ENCODE results near the gene KCNJ6. TPM values are rescaled to one million over a fixed set of nuclear protein-coding genes. Genes with fewer than 3 reads are reported as not detected.

Gene KCNJ6
- total RNA-seq, 2 experiments from 2014 or later = not detected

DNA sequence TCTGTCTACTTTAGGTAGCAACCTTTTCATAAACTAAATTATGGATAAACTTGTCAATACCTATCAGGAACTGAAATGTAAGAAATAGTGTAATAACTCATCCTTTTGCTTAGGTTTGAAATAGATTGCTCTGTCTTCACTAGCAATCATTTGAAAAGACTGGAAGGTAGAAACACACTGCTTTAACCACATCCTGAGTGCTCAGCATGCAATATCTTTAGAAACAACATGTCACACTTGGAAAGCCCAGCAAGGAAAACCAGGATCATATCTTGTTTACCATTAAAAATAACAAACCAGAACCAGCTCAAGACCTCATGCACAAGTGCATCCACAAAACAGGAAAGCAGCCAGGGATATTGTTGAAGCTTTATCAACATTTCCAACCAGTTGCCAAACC lies 3.6 kb downstream of the KCNJ6 start:
- H3K9me2 ChIP-seq (ENCODE audit: insufficient read depth, low read length) = no peaks in the 10 kb centered on the region
- no peak overlapping the region for H3K4me2 ChIP-seq (ENCODE audit: low read length)
- H3K4me3 ChIP-seq (ENCODE audit: low read depth, low read length, poor library complexity, severe bottlenecking) = no peak overlapping the region
- H3K4me1 ChIP-seq (ENCODE audit: insufficient read depth, low read length, poor library complexity, severe bottlenecking) = no peaks in the 10 kb centered on the region
- no peak overlapping the region for H2AFZ ChIP-seq (ENCODE audit: low read length)
- no peaks in the 10 kb centered on the region for H3K9me3 ChIP-seq (ENCODE audit: low read length)
- DNase-seq (ENCODE audit: low spot score) = no peak
- no peaks in the 10 kb centered on the region for H3K79me2 ChIP-seq (ENCODE audit: insufficient read depth, low read depth, low read length)
- TF ChIP-seq, protein P1, sequence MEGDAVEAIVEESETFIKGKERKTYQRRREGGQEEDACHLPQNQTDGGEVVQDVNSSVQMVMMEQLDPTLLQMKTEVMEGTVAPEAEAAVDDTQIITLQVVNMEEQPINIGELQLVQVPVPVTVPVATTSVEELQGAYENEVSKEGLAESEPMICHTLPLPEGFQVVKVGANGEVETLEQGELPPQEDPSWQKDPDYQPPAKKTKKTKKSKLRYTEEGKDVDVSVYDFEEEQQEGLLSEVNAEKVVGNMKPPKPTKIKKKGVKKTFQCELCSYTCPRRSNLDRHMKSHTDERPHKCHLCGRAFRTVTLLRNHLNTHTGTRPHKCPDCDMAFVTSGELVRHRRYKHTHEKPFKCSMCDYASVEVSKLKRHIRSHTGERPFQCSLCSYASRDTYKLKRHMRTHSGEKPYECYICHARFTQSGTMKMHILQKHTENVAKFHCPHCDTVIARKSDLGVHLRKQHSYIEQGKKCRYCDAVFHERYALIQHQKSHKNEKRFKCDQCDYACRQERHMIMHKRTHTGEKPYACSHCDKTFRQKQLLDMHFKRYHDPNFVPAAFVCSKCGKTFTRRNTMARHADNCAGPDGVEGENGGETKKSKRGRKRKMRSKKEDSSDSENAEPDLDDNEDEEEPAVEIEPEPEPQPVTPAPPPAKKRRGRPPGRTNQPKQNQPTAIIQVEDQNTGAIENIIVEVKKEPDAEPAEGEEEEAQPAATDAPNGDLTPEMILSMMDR (conservative IDR thresholded peaks at IDR 0.05; ENCODE audit: low read length) = no peak
- no peak for TF ChIP-seq EZH2phosphoT487 (IDR thresholded peaks at IDR 0.05; ENCODE audit: borderline replicate concordance, low read depth, low read length)
- intact Hi-C loops (cut with micrococcal nuclease; ENCODE audit: unreplicated experiment) = no loop called here
- CTCF ChIA-PET (ENCODE audit: unreplicated experiment) = no interaction called here
- BruUV-seq (replicated peaks) = no TSS peak
- no peak overlapping the region for H3K27ac ChIP-seq (ENCODE audit: low read depth, low read length, poor library complexity, severe bottlenecking)
- POLR2A ChIA-PET = no interaction called here
- H4K20me1 ChIP-seq (ENCODE audit: insufficient read depth, low read length) = no peaks in the 10 kb centered on the region
- H3K36me3 ChIP-seq (ENCODE audit: insufficient read depth, low read length) = no peaks in the 10 kb centered on the region

DNA sequence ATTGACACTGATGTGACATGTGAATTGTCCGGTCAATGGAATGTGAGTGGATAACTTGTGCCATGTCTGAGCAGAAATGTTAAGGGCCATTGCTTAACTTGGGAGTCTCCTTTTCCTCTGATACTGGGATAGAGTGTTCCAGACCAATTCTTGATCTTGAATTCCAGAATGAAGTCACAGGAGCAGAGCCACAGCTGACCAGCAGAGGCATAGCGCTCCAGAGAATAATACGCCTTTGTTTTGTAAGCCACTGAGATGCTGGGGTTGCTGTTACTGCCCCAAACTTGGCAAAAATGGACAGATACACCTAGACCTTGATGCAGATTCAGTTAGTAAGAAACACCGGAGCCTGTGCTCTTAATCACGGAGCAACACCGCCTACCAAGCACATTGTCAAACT lies 6.3 kb downstream of the KCNJ6 start:
- H3K4me1 ChIP-seq (ENCODE audit: insufficient read depth, low read length, poor library complexity, severe bottlenecking) = no peaks in the 10 kb centered on the region
- no peaks in the 10 kb centered on the region for H3K79me2 ChIP-seq (ENCODE audit: insufficient read depth, low read depth, low read length)
- H3K9me3 ChIP-seq (ENCODE audit: low read length) = no peaks in the 10 kb centered on the region
- no peak overlapping the region for H2AFZ ChIP-seq (ENCODE audit: low read length)
- intact Hi-C loops (cut with micrococcal nuclease; ENCODE audit: unreplicated experiment) = no loop called here
- H3K36me3 ChIP-seq (ENCODE audit: insufficient read depth, low read length) = no peaks in the 10 kb centered on the region
- no peak overlapping the region for H3K4me2 ChIP-seq (ENCODE audit: low read length)
- BruUV-seq (replicated peaks) = no TSS peak
- ChIA-PET POLR2A (no interaction called here), CTCF (ENCODE audit: unreplicated experiment) (no interaction called here)
- H3K4me3 ChIP-seq (ENCODE audit: low read depth, low read length, poor library complexity, severe bottlenecking) = no peak overlapping the region
- no peak for DNase-seq (ENCODE audit: low spot score)
- H3K27ac ChIP-seq (ENCODE audit: low read depth, low read length, poor library complexity, severe bottlenecking) = no peak overlapping the region
- H4K20me1 ChIP-seq (ENCODE audit: insufficient read depth, low read length) = no peaks in the 10 kb centered on the region
- TF ChIP-seq, protein P1 (conservative IDR thresholded peaks at IDR 0.05; ENCODE audit: low read length) = 0 out of 2 replicates have a peak, but pooled peaks have one; percentile 23
- no peak for TF ChIP-seq EZH2phosphoT487 (IDR thresholded peaks at IDR 0.05; ENCODE audit: borderline replicate concordance, low read depth, low read length)
- H3K9me2 ChIP-seq (ENCODE audit: insufficient read depth, low read length) = no peaks in the 10 kb centered on the region

- no peak overlapping the region for H3K27ac ChIP-seq (ENCODE audit: low read depth, low read length, poor library complexity, severe bottlenecking)
- ChIA-PET POLR2A (no interaction called here), CTCF (ENCODE audit: unreplicated experiment) (no interaction called here)
- intact Hi-C loops (cut with micrococcal nuclease; ENCODE audit: unreplicated experiment) = no loop called here
- no peaks in the 10 kb centered on the region for H3K4me1 ChIP-seq (ENCODE audit: insufficient read depth, low read length, poor library complexity, severe bottlenecking)
- H3K36me3 ChIP-seq (ENCODE audit: insufficient read depth, low read length) = no peaks in the 10 kb centered on the region
- no peaks in the 10 kb centered on the region for H4K20me1 ChIP-seq (ENCODE audit: insufficient read depth, low read length)
- H2AFZ ChIP-seq (ENCODE audit: low read length) = no peak overlapping the region
- H3K4me2 ChIP-seq (ENCODE audit: low read length) = no peak overlapping the region
- no peaks in the 10 kb centered on the region for H3K9me3 ChIP-seq (ENCODE audit: low read length)
- no peak for TF ChIP-seq EZH2phosphoT487 (IDR thresholded peaks at IDR 0.05; ENCODE audit: borderline replicate concordance, low read depth, low read length)
- TF ChIP-seq, protein P1 (conservative IDR thresholded peaks at IDR 0.05; ENCODE audit: low read length) = no peak
- H3K79me2 ChIP-seq (ENCODE audit: insufficient read depth, low read depth, low read length) = no peaks in the 10 kb centered on the region
- no peaks in the 10 kb centered on the region for H3K9me2 ChIP-seq (ENCODE audit: insufficient read depth, low read length)
- no peak overlapping the region for H3K4me3 ChIP-seq (ENCODE audit: low read depth, low read length, poor library complexity, severe bottlenecking)
- no TSS peak for BruUV-seq (replicated peaks)
- no peak for DNase-seq (ENCODE audit: low spot score)
Measured at GRCh38 chr21:37908691-37909090, 7.6 kb downstream of the KCNJ6 start.
